Skin epidermis (tissue), 12 donors: Measurements from ENCODE around the gene ZBTB6.

Experiments used
- H3K27ac ChIP-seq, 21 experiments: fragments of 200-600 bp; sonication (generic) in 11 of 21; one replicate each; pipeline ENCODE4 v1.5.0; 2020; ENCODE audit warnings: mild to moderate bottlenecking in 3 of 21, inconsistent platforms in 2 of 21, moderate library complexity in 2 of 21
- H3K4me3 ChIP-seq, 7 experiments: fragments of 200-600 bp; sonication (generic) in 2 of 7; one replicate each; pipeline ENCODE4 v1.5.0; 2020; ENCODE audit warnings: inconsistent platforms in 2 of 7, mild to moderate bottlenecking in 2 of 7, moderate library complexity in 1 of 7

ZBTB6 gene, protein sequence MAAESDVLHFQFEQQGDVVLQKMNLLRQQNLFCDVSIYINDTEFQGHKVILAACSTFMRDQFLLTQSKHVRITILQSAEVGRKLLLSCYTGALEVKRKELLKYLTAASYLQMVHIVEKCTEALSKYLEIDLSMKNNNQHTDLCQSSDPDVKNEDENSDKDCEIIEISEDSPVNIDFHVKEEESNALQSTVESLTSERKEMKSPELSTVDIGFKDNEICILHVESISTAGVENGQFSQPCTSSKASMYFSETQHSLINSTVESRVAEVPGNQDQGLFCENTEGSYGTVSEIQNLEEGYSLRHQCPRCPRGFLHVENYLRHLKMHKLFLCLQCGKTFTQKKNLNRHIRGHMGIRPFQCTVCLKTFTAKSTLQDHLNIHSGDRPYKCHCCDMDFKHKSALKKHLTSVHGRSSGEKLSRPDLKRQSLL

DNA sequence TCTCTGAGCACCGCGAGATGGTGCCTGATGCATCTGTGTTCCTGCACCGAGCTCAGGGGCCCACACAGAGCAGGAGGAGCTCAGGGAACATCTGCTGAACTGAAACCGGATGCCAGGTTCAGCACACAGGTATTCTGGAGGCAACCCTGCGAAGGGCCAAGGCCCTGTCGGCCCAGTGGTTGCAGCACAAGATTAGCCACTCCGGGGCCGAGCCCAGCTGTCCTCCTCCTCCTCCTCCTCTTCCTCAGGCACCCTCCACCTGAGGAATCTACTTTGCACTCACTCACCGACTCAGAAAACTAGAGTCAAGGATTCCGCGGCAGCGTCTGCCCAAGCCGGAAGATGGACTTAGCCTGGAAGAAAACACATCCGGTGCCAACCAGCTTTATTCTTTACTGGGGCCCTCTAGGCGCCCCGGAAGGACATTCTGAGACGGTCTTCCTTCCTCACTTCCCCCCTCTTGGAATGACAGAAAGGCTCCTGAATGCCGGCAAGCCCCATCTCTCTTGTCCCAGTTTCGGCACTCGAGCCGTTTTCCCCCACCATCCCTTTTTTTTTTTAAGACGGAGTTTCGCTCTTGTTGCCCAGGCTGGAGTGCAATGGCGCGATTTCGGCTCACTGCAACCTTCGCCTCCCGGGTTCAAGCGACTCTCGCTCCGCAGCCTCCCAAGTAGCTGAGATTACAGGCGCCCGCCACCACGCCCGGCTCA, at the start of gene ZBTB6:
Gene ZBTB6, minus strand, starts transcription at position 360 of the 710 bp plus-strand sequence. CDS start 1,251 bp downstream, outside the sequence.
- Histone ChIP-seq H3K4me3 (peak within 1 kb of the TSS; percentile 43 to 78 (median 66)), H3K27ac (peak within 1 kb of the TSS; percentile 23 to 95 (median 86))

DNA sequence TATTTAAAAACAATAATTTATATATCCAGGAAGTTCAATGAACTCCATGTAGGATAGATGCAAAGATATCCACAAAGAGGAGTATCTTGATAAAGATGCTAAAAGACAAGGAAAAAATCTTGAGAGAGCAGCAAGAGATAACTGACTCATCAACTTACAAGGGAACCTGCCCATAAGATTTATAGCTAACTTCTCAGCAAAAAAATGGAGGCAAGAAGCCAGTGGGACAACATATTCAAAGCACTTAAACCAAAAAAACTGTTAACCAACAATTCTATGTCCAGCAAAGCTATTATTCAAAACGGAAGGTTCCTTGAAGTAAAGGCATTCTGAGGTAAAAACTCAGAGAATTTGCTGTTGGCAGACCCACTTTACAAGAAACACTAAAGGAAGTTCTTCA, 48.0 kb upstream of the ZBTB6 start:
- no peak overlapping the region for H3K27ac ChIP-seq
- no peak overlapping the region for H3K4me3 ChIP-seq

DNA sequence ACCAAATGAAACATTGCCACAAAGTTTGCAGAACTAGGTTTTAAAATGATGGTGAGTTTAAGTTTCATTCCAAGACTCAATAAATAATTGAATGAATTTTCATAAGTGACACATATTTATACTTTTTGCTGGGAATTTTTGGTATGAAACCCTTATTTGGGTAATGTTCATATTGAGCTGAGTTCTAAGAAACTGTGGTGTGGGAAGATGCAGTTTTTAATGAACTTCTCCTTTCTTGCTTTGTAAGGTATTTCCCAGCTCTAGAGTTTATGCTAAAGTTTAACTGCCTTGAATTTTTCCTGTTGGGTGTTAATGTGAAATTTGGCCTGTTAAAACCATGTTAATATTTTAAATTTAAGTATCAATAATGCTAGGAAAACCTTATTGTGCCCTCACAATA, 42.8 kb upstream of the ZBTB6 start:
- H3K27ac ChIP-seq = no peak overlapping the region
- H3K4me3 ChIP-seq = no peak overlapping the region

DNA sequence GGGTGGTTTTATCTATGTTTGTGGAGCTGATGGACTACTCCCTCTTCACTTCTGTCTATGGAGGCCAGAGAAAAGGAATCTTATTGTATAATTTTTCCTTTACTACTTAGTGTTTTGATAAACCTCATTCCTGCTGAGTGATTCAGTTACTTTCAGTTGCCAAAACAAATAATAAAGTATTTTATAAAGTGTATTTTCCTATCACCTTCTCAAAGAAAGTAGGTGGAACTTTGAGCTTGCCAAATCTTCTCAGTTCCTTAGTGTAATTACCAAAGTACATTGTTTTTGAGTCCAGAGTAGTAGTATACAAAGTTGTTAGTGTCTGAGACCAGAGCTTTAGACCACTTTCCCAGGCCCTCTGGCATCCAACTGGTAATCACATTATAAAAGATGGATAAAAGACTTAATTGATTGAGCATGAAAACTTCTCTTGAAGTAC, 41.1 kb upstream of the ZBTB6 start:
- no peak overlapping the region for H3K27ac ChIP-seq
- H3K4me3 ChIP-seq = no peak overlapping the region

DNA sequence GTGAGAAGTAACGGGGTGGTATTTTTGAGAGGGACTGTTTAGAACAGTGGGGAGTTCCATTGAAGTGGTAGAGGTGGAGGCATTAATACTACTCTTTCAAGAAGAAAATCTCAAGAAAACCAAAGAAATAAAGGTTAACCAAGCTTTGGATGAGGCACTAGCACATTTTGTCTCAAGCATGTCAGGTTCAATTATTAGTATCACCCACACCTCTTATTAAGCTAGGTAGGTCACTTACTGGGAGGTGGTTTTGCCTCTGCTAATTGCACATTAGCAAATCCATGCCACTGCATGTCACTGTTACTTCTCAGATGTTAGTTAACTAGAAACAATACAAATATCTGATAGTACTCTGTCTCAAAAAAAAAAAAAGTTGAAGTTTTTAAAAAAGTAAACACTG, 37.9 kb upstream of the ZBTB6 start:
- Histone ChIP-seq H3K27ac (no peak overlapping the region), H3K4me3 (no peak overlapping the region)

DNA sequence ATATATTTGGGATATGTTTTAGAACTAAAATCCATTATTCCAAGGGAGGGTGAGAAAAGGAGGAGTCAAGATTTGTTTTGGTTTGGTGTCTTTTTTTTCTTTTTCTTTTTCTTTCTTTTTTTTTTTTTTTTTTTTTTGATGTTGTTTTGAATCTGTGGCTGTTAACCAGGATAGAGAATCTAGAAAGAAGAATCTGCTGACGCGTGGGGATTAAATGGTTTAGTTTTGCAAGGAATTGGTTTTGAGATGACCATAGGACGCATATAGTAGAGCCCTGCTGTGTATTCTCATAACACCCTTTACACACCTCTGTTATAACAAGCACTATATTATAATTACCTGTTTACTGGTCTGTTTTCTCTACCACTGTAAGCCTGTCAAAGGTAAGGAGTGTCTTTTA, 37.1 kb upstream of the ZBTB6 start:
- Histone ChIP-seq H3K4me3 (no peak overlapping the region), H3K27ac (no peak overlapping the region)

DNA sequence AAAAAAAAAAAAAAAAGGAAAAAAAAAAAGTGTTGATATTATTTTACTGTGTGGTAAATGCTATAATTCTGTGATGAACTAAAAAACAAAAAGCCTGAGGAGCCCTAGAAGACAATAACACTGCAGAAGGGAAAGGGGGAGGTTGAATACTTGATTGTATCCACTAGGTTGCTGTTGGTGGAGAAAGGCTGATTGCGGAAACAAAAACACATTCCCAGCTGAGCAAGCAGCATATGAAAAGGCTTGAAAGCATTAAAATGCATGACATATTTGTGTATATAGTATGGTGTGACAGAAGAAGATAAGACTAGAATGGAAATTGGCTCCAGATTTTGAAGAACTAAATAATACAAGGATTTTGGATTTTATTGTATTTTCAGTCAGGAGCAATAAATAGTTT, 36.6 kb upstream of the ZBTB6 start:
- H3K4me3 ChIP-seq = no peak overlapping the region
- no peak overlapping the region for H3K27ac ChIP-seq

DNA sequence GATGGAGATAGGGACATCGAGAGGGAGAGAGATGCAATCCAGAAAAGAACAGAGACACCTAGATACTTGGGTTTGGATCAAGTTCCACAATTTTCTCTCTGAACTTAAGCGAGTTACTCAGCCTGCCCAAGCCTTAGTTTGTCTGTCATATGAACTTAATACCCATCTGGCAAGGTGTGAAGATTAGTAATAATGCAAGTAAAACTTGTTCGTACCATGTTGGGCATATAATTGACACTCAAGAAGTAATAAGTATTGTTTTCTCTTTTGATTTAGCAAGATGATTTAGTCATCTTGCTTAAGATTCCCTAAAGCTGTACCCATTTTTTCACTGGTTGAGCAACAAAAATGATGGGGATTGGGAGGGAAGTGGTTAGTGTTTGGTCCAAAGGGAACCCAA, 35.2 kb upstream of the ZBTB6 start:
- Histone ChIP-seq H3K4me3 (no peak overlapping the region), H3K27ac (peak overlapping the region in 3 of 21 experiments; percentile 8 to 23 (median 20))

DNA sequence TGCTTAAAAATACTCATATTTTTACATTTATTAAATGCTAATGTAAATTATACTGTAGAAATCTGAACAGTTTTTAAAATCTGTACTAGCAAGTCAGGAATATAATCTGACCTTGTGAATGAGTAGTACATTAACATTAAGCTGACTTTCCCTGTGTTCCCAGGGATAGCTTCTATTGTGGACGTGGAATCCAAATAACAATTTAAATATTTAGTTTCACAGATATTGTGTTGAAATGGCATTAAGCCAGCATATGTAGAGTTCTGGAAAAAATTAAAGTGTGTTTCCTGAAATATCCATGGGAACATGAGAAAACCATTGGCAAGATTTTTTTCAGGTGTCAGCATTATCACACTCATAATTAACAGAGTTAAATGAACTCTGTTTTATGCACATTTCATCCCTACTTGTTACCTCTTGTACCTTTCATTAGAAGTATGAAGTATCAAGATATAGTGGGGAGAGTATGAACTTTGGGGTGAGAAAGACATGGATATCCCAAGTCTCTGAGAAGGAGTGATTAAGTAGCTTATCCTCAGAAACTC, 33.4 kb upstream of the ZBTB6 start:
- H3K4me3 ChIP-seq = no peak overlapping the region
- H3K27ac ChIP-seq = no peak overlapping the region

DNA sequence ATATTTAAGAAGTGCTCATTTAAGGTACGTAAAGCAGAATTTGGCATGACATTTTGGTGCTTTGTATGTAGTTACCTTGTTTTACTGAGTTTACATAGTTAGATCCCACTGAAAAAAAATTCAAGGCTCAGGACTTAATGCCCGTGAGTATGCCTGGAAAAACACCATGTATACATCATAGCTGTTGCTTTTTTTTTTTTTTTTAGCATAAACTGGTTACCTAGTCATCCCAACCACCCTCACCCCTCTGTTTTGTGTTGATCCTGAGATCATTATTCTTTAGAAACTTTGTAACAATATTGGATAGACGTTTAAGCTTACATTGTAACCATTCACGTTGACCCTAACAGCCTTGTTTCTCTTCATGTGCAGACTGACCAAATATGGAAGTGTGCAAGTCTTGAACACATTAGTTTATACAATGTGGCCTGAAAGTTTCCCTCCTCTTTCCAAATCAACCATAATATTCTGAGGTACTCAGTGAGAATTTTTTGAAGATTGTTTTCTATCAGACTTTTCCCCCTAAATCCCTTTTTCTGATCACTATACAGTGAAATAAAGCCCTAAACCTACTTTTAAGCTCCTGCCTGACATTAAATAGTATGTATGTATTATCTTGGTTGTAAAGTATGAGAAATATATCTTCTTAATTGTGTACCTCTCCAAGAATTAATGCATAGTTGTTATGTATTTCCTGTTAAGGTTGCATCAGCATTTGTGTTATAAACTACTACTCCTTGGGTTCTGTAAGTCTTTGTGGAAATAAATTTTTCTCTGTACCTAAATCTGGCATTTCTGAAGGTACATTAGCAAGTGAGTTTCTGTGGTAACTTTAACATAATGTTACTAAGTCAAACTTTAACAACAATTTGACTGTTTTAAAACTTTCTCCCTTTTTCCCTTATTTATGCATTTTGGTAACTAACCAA, 32.1 kb upstream of the ZBTB6 start:
- H3K27ac ChIP-seq = no peak overlapping the region
- no peak overlapping the region for H3K4me3 ChIP-seq

DNA sequence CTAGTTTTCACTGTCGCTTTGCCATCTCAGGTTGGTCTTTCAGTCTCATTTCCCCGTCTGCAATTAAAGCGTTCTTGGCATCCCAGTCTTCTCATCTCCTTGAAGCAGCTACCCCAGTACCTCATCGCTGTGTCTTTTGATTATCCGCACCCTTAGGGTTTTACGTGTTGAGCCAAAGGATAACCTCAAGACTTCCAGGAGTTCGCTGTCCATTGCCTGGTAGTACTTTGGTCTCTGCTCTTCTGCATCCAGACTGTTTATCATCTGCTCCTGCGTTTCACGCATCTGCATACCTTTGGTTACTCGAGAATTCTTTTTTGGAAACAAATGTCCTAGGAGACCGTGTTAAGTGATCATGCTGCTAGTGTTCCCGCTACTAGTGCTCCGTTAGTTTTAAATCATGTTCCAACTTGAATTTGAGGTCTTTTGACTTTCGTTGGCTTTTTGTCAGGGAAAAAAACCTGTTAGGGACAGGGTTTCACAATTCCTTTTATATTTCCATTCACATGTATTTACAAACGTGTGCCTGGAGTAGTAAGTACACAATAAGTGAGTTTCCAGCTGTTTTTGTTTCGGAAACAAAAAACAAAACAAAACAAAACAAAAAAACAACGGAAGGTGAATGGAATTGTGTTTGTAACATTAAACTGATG, 28.6 kb upstream of the ZBTB6 start:
- Histone ChIP-seq H3K4me3 (peak overlapping the region; percentile 65 to 87 (median 73)), H3K27ac (peak overlapping the region in 20 of 21 experiments; percentile 59 to 97 (median 92))

DNA sequence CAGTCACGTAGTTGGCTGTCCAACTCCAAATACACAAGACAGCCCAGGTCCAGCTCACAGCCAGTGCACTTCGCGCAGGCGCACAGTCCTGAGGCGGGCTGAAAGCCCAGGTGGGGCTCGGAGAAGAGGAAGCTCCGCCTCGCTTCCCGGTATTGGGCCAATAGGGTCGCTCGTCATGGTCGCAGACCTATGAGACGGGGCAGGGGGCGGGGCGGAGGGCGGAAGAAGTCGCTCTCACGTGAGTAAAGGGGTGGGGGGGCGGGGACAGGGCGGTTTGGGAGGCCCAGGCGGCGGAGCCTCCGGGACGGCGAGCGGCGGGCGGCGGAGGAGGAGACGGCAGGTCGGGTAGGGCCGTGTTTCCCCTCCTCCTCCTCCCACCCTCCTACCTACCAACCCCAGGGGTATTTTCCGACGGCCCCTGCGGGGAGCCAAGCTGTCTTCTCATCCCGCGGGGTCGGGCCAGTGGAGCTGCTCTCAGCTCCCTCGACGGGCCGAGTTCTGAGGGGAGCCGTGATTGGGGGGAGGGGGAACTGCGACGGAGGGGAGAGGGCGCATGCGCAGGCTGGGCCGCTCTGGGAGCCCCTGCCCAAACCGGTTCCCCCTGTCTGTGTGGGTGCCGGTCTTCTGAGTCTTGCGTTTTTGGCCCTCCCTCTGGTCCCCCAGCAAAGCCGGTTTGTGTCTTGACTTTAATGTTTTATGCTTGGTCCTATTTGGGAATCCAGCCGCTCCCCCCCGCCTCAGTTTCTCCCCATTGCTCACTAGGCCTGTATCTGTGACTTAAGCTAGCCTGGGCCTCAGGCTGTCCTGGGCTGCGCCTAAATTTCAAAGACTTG, 27.8 kb upstream of the ZBTB6 start, which contains the start of gene RABGAP1:
Gene RABGAP1, plus strand, starts transcription at position 272 of the 833 bp plus-strand sequence. CDS start 16,040 bp downstream, outside the sequence.
- Histone ChIP-seq H3K4me3 (peak within 1 kb of the TSS; percentile 65 to 87 (median 73)), H3K27ac (peak within 1 kb of the TSS; percentile 43 to 97 (median 92))

DNA sequence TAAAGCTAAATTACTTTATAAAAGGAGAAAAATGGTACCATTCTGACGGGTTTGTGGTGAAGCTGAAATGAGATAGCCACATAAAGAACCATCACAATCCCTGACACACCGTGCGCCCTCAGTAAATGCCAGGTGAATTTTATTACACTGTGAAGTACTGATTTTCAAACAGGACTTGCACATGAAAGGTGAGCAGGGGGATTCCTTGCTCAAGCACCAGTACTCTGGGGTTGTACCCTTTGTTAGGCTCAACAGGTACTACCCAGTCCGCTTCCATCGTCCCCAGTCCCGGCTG, 27.3 kb upstream of the ZBTB6 start:
- Histone ChIP-seq H3K27ac (peak overlapping the region in 17 of 21 experiments; percentile 22 to 97 (median 92)), H3K4me3 (peak overlapping the region; percentile 65 to 87 (median 73))

DNA sequence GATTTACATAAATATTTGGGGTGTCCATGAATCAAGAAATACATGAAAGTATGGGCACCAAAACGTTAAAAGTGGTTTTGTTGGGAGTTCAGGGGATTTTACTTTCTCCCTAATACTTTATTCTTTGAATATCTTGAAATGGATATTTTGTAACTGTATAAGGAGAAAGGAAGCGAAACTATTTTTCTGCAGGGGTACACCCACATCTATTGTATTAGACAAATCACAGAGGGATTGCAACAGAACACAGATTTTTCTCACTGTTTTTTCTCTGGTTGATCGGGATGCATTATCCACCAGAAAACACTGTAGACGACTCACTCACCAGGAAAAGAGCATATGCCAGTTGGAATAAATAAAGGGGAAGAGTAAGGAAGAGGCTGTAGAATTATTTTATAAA, 26.5 kb upstream of the ZBTB6 start:
- peak overlapping the region in 1 of 21 experiments; percentile 92 for H3K27ac ChIP-seq
- no peak overlapping the region for H3K4me3 ChIP-seq

DNA sequence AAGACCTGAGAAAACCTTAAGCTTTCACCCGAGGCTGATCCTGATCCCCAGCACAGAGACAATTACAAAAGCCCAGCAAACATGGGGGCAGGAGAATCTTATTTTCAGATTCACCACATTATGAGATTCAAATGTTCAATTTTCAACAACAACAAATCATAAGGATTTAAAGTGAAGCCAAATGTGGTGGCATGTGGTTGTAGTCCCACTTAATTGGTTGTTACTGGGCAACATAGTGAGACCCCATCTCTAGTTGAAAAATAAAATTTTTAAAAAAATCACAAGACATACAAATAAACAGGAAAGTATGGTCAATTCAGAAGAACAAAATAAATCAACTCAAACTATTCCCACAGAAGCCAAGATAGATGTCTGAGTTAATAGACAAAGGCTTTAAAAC, 23.8 kb upstream of the ZBTB6 start:
- H3K27ac ChIP-seq = no peak overlapping the region
- no peak overlapping the region for H3K4me3 ChIP-seq

DNA sequence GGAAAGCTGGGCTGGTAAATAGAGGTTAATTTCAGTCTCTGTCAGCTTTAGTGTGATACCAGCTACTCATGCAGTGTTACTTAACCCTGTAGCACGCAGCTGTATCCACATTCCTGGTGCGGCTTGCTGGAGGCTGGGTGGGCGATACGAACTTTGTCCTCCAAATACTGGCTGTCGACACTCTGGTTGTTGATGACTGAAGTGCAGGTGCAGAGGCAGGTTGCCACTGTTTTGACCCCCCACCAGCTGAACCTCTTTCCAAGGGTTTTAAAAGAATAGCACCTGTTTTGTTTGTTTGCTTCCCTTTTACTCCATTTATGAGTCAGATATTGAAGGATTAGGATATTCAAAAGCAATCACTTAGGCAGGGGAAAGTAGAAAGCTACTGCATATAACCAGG, 23.3 kb upstream of the ZBTB6 start:
- Histone ChIP-seq H3K4me3 (no peak overlapping the region), H3K27ac (no peak overlapping the region)

DNA sequence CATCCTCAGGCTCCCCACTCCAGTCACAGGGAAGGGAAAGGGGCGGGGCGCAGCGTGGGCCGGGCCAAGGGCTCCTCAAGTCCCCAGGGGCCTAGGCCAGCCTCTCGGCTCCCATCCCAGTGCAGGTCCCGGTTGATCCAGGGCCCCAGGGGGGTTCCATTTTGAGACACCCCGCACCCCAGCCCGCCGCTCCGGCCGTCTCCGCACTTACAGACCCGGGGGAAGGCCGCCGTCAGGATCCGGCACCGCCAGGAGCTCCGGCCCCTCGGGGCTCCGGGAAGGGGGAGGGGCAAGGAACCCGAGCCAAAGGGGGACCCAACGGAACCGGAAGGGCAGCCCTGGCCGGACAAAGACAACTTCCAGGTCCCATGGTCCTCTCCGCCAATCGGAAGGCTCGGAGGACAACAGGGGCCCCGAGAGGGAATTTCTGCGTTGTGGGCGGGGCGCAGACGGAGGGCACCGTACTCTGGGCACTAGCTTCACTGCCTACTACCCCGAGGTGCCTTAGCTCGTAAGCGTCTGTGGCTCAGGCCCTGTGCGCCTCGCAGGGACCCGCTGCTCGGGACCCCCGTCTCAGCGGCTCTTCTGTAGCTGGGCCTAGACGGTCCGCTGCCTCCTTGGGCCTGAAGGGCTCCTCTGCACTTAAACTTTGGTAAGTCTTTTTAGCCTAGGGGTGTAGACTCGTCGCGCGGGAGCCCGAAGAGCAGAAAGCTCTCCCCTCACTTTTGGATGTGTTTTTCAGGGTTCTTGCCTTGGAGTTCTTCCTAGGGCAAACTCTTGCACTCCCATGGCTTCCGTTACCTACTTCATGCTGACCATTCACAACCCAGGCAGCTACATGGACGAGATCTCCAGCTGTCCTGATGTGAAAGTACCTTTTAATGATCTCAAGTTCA, 18.4 kb upstream of the ZBTB6 start, which contains the start of gene ZBTB26:
Gene ZBTB26, minus strand, starts transcription at position 287 of the 896 bp plus-strand sequence. CDS start 11,578 bp downstream, outside the sequence.
- Histone ChIP-seq H3K4me3 (peak within 1 kb of the TSS; percentile 57 to 94 (median 63)), H3K27ac (peak within 1 kb of the TSS; percentile 61 to 92 (median 88))
